Liver (tissue), 9 donors: ENCODE measurements around the gene TNFRSF21. TPM values are rescaled to one million over a fixed set of nuclear protein-coding genes. Genes with fewer than 3 reads are reported as not detected.

ENCODE experiments used
- DNase-seq: peaks from one replicate; pipeline ENCODE4 v3.0.0-alpha.2; 2017; ENCODE audit warnings: low spot score
- H3K27ac ChIP-seq, 2 donors: one replicate each; pipeline ENCODE4 v1.7.0; 2013; ENCODE audit warnings: inconsistent platforms in 2 of 2, low read length in 2 of 2, control low read depth in 1 of 2, low read depth in 1 of 2, mild to moderate bottlenecking in 1 of 2
- H3K27me3 ChIP-seq, 4 donors: one replicate each; pipeline versions ENCODE4 v1.6.1 to v1.7.0; 2013; ENCODE audit warnings: low read length in 3 of 4, inconsistent platforms in 1 of 4, mild to moderate bottlenecking in 1 of 4, moderate library complexity in 1 of 4; ENCODE audit not compliant: control insufficient read depth in 4 of 4, insufficient read depth in 4 of 4
- H3K36me3 ChIP-seq, 4 donors: one replicate each; pipeline versions ENCODE4 v1.6.1 to v1.7.0; 2013; ENCODE audit warnings: low read length in 3 of 4, mild to moderate bottlenecking in 3 of 4, low read depth in 1 of 4, moderate library complexity in 1 of 4; ENCODE audit not compliant: control insufficient read depth in 4 of 4, insufficient read depth in 3 of 4
- H3K4me1 ChIP-seq, 4 donors: one replicate each; pipeline versions ENCODE4 v1.6.1 to v1.7.0; 2013; ENCODE audit warnings: low read length in 3 of 4, mild to moderate bottlenecking in 3 of 4, moderate library complexity in 1 of 4; ENCODE audit not compliant: control insufficient read depth in 4 of 4, insufficient read depth in 4 of 4
- H3K4me3 ChIP-seq, 3 donors: one replicate each; pipeline versions ENCODE4 v1.6.1 to v1.7.0; 2013; ENCODE audit warnings: low read length in 3 of 3, control low read depth in 1 of 3, low read depth in 1 of 3, mild to moderate bottlenecking in 1 of 3
- H3K9ac ChIP-seq, 2 donors: one replicate each; pipeline ENCODE4 v1.7.0; 2013; ENCODE audit warnings: low read length in 2 of 2, mild to moderate bottlenecking in 2 of 2, moderate library complexity in 2 of 2, control low read depth in 1 of 2, low read depth in 1 of 2
- H3K9me3 ChIP-seq, 4 donors: one replicate each; pipeline versions ENCODE4 v1.6.1 to v1.7.0; 2013; ENCODE audit warnings: low read length in 3 of 4; ENCODE audit not compliant: control insufficient read depth in 4 of 4
- EGR1 ChIP-seq, 2 donors: IDR thresholded peaks; 2 replicates each; pipeline ENCODE4 v1.6.1; 2016 to 2018; ENCODE audit warnings: antibody characterized with exemption in 2 of 2, low read depth in 2 of 2
- FOXA2 ChIP-seq: IDR thresholded peaks from 2 replicates; pipeline ENCODE4 v1.6.1; 2016; ENCODE audit warnings: antibody characterized with exemption
- GABPA ChIP-seq, 2 donors: IDR thresholded peaks in 1 of 2; conservative IDR thresholded peaks in 1 of 2; 2 replicates each; pipeline ENCODE4 v1.6.1; 2016; ENCODE audit warnings: antibody characterized with exemption in 2 of 2, mild to moderate bottlenecking in 1 of 2, moderate library complexity in 1 of 2
- HNF4A ChIP-seq, 2 donors: conservative IDR thresholded peaks; 2 replicates each; pipeline ENCODE4 v1.6.1; 2016; ENCODE audit warnings: antibody characterized with exemption in 2 of 2, mild to moderate bottlenecking in 2 of 2
- HNF4G ChIP-seq: IDR thresholded peaks from 2 replicates; pipeline ENCODE4 v1.6.1; 2016; ENCODE audit warnings: antibody characterized with exemption
- JUND ChIP-seq, 2 donors: IDR thresholded peaks; 2 replicates each; pipeline ENCODE4 v1.6.1; 2016; ENCODE audit warnings: antibody characterized with exemption in 2 of 2
- MAX ChIP-seq: IDR thresholded peaks from 2 replicates; pipeline ENCODE4 v1.6.1; 2016; ENCODE audit warnings: antibody characterized with exemption
- NR2F2 ChIP-seq: IDR thresholded peaks from 2 replicates; pipeline ENCODE4 v1.6.1; 2016; ENCODE audit warnings: antibody characterized with exemption
- REST ChIP-seq: IDR thresholded peaks from 2 replicates; pipeline ENCODE4 v1.6.1; 2016; ENCODE audit warnings: antibody characterized with exemption, mild to moderate bottlenecking
- RXRA ChIP-seq, 2 donors: IDR thresholded peaks; 2 replicates each; pipeline ENCODE4 v1.6.1; 2017 to 2018; ENCODE audit warnings: antibody characterized with exemption in 2 of 2, mild to moderate bottlenecking in 1 of 2
- SP1 ChIP-seq: IDR thresholded peaks from 2 replicates; pipeline ENCODE4 v1.6.1; 2018; ENCODE audit warnings: antibody characterized with exemption, mild to moderate bottlenecking
- WGBS: extraction: QIAGEN DNeasy Blood & Tissue Kit; methylation state at CpG from one replicate; pipeline ENCODE4 v1.1.7; 2013; 5-methylcytosine and 5-hydroxymethylcytosine counted together
- polyA plus RNA-seq, 2 donors: library from polyadenylated mRNA; stranded (reverse) in 1 of 2; unstranded in 1 of 2; fragments of 200-250 nt in 1 of 2; fragments of >200 nt in 1 of 2; fragmentation: Nextera tagmentation in 1 of 2; extraction: Ambion mirVana in 1 of 2; gene quantifications; one replicate each; pipeline versions ENCODE4 v1.2.1 to v1.2.3, GENCODE V29; 2013 to 2015
- total RNA-seq, 2 donors: library from RNA; depleted of rRNA; stranded (reverse); fragments of >200 nt; gene quantifications; one replicate each; pipeline ENCODE4 v1.2.3, GENCODE V29; 2014
- TF ChIP-seq, protein P1 (sequence below): IDR thresholded peaks from 2 replicates; pipeline ENCODE4 v1.6.1; 2016; ENCODE audit warnings: antibody characterized with exemption
- TF ChIP-seq, protein P2 (sequence below): fragments of 150-350 bp; IDR thresholded peaks from 2 replicates; pipeline ENCODE4 v1.5.1; 2017; ENCODE audit warnings: improper control_type of control experiment, low read depth, low read length; ENCODE audit not compliant: missing input control
- TF ChIP-seq, protein P3 (sequence below): IDR thresholded peaks from 2 replicates; pipeline ENCODE4 v1.6.1; 2016; ENCODE audit warnings: antibody characterized with exemption
- donor health status: healthy.
- donor health status: healthy.
- donor health status: healthy.
- donor health status: healthy.
- donor health status: healthy.

TNFRSF21 gene
- total and polyA plus RNA-seq, 4 donors: 2.1 to 3.2 (median 2.9) TPM

GRCh38 chr6:47298475-47298874 lies 11.2 kb downstream of the TNFRSF21 start (continued):
- TF ChIP-seq, protein P1, sequence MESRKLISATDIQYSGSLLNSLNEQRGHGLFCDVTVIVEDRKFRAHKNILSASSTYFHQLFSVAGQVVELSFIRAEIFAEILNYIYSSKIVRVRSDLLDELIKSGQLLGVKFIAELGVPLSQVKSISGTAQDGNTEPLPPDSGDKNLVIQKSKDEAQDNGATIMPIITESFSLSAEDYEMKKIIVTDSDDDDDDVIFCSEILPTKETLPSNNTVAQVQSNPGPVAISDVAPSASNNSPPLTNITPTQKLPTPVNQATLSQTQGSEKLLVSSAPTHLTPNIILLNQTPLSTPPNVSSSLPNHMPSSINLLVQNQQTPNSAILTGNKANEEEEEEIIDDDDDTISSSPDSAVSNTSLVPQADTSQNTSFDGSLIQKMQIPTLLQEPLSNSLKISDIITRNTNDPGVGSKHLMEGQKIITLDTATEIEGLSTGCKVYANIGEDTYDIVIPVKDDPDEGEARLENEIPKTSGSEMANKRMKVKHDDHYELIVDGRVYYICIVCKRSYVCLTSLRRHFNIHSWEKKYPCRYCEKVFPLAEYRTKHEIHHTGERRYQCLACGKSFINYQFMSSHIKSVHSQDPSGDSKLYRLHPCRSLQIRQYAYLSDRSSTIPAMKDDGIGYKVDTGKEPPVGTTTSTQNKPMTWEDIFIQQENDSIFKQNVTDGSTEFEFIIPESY: no peak

DNA sequence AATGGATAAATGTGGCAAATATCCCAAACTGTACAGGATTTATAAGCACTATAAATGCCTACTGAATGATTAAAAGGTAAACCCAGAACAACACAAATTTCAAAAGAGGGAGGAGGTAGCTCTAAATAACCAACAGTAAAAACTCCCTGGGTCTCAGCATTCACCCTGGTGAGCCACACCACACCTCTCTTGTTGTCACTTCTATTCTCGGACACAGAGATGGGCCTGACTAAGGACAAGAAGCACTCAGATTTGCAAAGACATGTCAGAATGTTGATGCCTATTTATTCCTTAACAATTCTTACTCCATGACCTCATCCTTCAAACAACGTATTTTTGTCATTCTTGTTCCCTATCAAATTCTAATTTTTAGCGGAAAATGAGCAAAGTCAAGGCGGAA lies 14.7 kb downstream of the TNFRSF21 start:
- WGBS: 94% methylated on average over 4 of the region's 4 CpGs
- TF ChIP-seq, protein P2, sequence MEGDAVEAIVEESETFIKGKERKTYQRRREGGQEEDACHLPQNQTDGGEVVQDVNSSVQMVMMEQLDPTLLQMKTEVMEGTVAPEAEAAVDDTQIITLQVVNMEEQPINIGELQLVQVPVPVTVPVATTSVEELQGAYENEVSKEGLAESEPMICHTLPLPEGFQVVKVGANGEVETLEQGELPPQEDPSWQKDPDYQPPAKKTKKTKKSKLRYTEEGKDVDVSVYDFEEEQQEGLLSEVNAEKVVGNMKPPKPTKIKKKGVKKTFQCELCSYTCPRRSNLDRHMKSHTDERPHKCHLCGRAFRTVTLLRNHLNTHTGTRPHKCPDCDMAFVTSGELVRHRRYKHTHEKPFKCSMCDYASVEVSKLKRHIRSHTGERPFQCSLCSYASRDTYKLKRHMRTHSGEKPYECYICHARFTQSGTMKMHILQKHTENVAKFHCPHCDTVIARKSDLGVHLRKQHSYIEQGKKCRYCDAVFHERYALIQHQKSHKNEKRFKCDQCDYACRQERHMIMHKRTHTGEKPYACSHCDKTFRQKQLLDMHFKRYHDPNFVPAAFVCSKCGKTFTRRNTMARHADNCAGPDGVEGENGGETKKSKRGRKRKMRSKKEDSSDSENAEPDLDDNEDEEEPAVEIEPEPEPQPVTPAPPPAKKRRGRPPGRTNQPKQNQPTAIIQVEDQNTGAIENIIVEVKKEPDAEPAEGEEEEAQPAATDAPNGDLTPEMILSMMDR: no peak
- TF ChIP-seq EGR1 (IDR thresholded peaks at IDR 0.05; ENCODE audit: low read depth in 2 of 2): no peak
- no peak for TF ChIP-seq RXRA (IDR thresholded peaks at IDR 0.05)
- TF ChIP-seq HNF4A (conservative IDR thresholded peaks at IDR 0.05): no peak
- TF ChIP-seq JUND (IDR thresholded peaks at IDR 0.05): no peak
- TF ChIP-seq GABPA (IDR thresholded peaks at IDR 0.05 in 1 of 2, conservative IDR thresholded peaks at IDR 0.05 in 1 of 2): no peak
- no peak for TF ChIP-seq NR2F2
- no peak for TF ChIP-seq MAX
- DNase-seq: no peak
- peaks cover 0 to 3% (median 0%) of the 10 kb centered on the region in 4 donors for H3K27me3 ChIP-seq
- no peak overlapping the region for H3K9ac ChIP-seq
- no peak overlapping the region for H3K27ac ChIP-seq
- peaks cover 2 to 6% (median 4%) of the 10 kb centered on the region in 4 donors for H3K9me3 ChIP-seq
- H3K4me1 ChIP-seq: no peaks in the 10 kb centered on the region
- H3K36me3 ChIP-seq: peaks cover 0 to 2% (median 0%) of the 10 kb centered on the region in 4 donors
- H3K4me3 ChIP-seq: no peak overlapping the region

- TF ChIP-seq HNF4G: no peak
- Histone ChIP-seq H3K27me3 (peaks cover 0 to 3% (median 0%) of the 10 kb centered on the region in 4 donors), H3K9me3 (peaks cover 2 to 6% (median 4%) of the 10 kb centered on the region in 4 donors), H3K9ac (no peak overlapping the region), H3K4me3 (no peak overlapping the region), H3K36me3 (peaks cover 0 to 2% (median 0%) of the 10 kb centered on the region in 4 donors), H3K4me1 (no peaks in the 10 kb centered on the region), H3K27ac (no peak overlapping the region)
- no peak for DNase-seq
- WGBS: 60% methylated on average over 2 of the region's 2 CpGs
Measured at GRCh38 chr6:47292944-47293343, 16.8 kb downstream of the TNFRSF21 start.

DNA sequence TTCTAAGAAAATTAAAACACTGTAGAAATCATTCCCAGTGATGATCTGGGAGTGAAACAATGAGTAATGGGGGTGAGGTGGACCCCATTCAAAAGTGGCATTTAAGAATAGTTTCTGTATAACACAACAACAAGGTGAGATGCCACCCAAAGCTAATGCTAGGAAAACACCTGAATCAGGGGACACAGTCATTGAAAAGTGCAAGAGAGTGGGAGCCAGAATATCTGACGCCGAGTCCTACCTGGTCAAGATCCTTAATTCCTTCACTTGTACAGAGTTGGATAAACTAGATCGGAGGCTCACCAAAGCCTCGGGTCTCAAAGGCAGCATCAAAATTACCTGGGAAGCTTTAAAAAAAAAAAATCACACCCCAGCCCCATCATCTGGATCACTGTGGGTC lies 17.7 kb downstream of the TNFRSF21 start:
- 97% methylated on average over 4 of the region's 4 CpGs for WGBS
- TF ChIP-seq JUND (IDR thresholded peaks at IDR 0.05) (no peak), REST (no peak), SP1 (no peak), FOXA2 (no peak)
- TF ChIP-seq, protein P3, sequence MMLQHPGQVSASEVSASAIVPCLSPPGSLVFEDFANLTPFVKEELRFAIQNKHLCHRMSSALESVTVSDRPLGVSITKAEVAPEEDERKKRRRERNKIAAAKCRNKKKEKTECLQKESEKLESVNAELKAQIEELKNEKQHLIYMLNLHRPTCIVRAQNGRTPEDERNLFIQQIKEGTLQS: no peak
- TF ChIP-seq, protein P1: no peak

More for the DNA sequence above, 17.7 kb downstream of the TNFRSF21 start:
- peaks cover 0 to 3% (median 0%) of the 10 kb centered on the region in 4 donors for H3K27me3 ChIP-seq
- no peaks in the 10 kb centered on the region for H3K4me1 ChIP-seq
- DNase-seq: no peak
- H3K9me3 ChIP-seq: peaks cover 2 to 6% (median 4%) of the 10 kb centered on the region in 4 donors
- H3K4me3 ChIP-seq: no peak overlapping the region
- peaks cover 0 to 2% (median 0%) of the 10 kb centered on the region in 4 donors for H3K36me3 ChIP-seq
- no peak overlapping the region for H3K27ac ChIP-seq
- no peak overlapping the region for H3K9ac ChIP-seq
